Central memory CD4-positive, alpha-beta T cell (primary cell): ENCODE results near the gene RAB3IL1.
"Not testable (repeated sequence)": the region's sequence is repeated elsewhere in the genome, so short reads cannot be mapped to it uniquely, and the experiment has no call there.

Experiments used
- DNase-seq: peaks from one replicate; pipeline ENCODE4 v3.0.0; 2022
- total RNA-seq, 3 experiments: gene quantifications; one replicate each; lab custom pipeline; 2026; lab: John Stamatoyannopoulos, UW

RAB3IL1 gene, protein sequence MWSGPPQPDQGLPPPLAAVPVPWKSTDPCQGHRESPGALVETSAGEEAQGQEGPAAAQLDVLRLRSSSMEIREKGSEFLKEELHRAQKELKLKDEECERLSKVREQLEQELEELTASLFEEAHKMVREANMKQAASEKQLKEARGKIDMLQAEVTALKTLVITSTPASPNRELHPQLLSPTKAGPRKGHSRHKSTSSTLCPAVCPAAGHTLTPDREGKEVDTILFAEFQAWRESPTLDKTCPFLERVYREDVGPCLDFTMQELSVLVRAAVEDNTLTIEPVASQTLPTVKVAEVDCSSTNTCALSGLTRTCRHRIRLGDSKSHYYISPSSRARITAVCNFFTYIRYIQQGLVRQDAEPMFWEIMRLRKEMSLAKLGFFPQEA
- total RNA-seq, result 0 to 0.11 (median 0) reads per million in 3 experiments

GRCh38 chr11:61917334-61918109 lies at the start of gene RAB3IL1:
Gene RAB3IL1 (minus strand): TSS chr11:61917566. CDS start chr11:61917367, 199 bp downstream.
- no peak for DNase-seq

GRCh38 chr11:61966734-61967115 lies 49.4 kb upstream of the RAB3IL1 start:
- DNase-seq, result peak; percentile 38

DNA sequence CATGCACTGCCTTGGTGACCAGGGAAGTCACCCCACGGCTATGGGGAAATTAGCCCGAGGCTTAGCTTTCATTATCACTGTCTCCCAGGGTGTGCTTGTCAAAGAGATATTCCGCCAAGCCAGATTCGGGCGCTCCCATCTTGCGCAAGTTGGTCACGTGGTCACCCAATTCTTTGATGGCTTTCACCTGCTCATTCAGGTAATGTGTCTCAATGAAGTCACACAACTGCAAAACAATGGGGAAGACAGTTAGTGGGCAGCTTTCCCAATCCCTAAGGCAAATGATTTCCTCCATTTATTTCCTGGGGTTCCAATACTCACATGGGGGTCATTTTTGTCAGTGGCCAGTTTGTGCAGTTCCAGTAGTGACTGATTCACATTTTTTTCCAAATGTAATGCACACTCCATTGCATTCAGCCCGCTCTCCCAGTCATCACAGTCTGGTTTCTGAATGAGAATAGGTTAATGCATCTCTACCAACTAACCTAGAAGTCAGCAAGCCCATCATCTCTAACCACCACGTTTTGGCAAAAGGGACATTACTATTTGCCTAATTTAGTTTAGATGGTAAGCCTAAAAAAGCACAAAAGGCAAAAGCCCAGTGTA lies 47.4 kb upstream of the RAB3IL1 start:
- peak; percentile 28 for DNase-seq

DNA sequence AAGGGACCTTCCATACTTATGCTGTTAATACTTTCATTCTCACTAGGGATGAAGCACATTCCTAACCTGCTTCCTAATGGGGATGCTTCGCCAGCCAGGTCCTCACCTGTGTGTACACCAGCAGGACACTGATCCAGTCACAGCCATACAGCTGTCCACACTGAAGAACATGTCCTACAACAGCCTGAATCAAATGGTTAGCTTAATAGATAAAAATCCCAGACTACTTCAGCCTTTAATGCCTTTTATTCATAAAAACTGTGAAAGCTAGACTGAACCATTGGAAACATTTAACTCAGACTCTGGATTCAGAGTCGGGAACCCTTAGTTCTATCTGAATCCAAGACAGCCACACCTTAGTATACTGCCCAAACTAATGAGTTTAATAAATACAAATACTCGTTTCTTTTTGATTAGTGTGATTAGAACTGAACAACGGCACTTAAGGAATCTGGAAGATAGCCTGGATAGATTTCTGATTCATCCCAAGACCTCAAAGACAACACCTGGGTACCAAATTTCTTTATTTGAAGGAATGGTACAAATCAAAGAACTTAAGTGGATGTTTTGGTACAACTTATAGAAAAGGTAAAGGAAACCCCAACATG lies 46.8 kb upstream of the RAB3IL1 start:
- DNase-seq, result no peak

DNA sequence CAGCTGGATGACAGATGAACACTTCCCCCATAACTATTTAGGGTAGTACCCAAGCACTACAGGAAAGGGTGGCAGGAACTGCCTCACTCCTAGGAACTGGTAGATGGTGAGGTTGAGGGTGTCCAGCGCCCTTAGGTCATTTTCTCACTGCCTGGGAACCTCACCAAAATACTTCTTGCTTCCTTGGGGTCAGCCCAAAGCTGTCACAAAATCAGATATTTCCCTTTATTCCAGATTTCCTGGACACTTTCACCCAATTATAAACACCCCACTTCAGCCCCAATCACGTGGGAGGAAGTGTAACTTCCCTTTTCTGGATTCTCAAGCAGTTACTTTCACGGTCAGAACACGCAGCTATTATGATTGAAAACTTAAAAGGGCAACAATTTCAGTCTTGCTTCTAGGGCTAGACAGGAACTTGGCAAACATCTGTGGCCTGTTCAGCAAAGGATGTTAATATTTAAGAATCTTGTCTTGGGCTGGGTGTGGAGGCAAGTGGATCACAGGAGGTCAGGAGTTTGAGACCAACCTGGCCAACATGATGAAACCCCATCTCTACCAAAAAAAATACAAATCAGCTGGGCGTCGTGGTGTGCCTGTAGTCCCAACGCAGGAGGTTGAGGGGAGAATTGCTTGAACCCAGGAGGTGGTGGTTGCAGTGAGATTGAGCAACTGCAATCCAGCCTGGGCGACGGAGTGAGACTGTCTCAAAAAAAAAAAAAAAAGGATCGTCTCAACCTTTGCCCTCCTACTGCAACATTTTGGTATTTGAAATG lies 46.1 kb upstream of the RAB3IL1 start:
- peak; percentile 55 for DNase-seq

- DNase-seq, result no peak
Observed at GRCh38 chr11:61963016-61963281, 45.6 kb upstream of the RAB3IL1 start.

- DNase-seq, result peak; percentile 25
Observed at GRCh38 chr11:61962213-61963015, 45.0 kb upstream of the RAB3IL1 start.

DNA sequence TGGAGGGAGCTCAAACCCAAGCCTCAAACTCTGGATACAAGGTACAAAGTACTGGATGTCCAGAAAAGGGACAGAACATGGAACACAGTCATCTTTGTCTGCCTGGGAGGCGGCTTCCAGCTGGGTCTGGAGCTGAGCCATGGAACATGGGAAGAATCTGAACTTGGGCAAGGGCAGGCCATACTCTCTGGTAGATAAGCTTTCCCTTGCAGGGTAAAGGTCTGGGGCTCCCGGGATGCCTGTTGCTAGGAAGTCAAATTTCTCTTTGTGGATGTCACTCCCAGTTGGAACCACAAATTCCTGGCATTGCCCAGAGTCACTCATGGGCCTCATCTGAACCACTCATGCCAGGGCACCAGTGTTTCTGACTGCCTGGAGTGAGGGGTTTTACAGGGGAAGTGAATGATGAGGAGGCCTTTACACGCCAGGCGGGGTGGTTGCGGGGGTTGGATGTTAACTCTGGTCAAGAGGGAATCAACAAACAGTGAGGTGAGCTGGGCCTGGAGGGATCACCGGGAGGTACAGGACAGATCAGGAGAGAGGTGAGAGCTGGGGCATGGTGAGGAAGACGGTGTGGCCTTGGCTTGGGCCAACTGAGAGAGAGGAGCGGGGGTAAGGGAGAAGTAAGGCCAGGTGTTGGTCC lies 44.3 kb upstream of the RAB3IL1 start:
- no peak for DNase-seq

- DNase-seq, result no peak
Observed at GRCh38 chr11:61960532-61960931, 43.2 kb upstream of the RAB3IL1 start.

- no peak for DNase-seq
Observed at GRCh38 chr11:61959678-61960077, 42.3 kb upstream of the RAB3IL1 start.

DNA sequence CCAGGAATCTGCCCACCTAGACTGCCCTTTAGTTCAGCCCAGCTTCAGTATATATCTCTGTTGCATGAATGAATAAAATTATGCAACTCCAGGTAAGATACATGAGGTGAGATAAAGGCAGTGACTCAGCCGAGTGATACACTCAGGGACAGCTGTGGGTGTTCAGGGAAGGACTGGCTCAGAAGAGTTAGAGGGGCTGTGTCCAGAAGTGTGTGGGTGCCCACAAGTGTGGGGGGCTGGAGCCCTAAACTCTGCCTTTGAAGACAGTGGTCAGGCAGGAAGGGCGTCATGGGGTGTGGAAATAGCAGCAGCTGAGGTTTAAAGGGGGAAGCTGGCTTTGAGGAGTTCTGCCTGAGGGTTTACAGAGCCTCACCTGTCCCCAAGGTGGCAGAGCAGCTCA lies 41.7 kb upstream of the RAB3IL1 start:
- no peak for DNase-seq

GRCh38 chr11:61958590-61958989 lies 41.2 kb upstream of the RAB3IL1 start:
- DNase-seq, result no peak

DNA sequence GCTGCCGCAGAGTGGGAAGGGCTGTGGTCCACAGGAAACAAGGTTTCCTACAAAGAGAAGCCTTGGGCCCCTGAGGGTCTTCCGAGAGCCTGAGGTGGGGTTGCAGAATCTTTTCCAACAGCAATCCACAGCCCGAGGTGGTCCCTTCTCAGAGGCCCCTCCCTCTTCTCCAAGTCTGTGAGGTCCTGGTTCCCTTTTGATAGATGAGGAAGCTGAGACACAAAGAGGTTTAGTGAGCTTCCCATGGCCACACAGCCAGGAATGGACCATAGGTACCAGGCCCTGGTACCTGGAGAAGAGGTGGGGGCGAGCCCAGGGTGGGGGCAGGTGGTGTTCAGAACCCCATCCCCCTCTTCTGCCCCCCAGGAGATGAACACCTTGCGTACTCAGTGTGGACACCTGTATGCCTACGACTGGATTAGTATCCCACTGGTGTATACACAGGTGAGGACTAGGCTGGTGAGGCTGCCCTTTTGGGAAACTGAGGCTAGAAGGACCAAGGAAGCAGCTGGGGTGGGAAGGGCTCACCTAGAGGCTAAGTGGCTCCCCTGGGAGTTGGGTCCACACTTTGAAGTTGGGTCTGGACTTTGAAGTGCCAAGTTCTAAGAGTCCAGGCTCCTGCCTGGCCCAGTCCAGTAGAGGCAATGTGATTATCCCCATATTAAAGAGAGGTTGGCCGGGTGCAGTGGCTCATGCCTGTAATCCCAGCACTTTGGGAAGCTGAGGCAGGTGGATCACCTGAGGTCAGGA lies 39.8 kb upstream of the RAB3IL1 start:
- DNase-seq, result no peak

- no peak for DNase-seq
Observed at GRCh38 chr11:61956191-61957020, 39.0 kb upstream of the RAB3IL1 start.

DNA sequence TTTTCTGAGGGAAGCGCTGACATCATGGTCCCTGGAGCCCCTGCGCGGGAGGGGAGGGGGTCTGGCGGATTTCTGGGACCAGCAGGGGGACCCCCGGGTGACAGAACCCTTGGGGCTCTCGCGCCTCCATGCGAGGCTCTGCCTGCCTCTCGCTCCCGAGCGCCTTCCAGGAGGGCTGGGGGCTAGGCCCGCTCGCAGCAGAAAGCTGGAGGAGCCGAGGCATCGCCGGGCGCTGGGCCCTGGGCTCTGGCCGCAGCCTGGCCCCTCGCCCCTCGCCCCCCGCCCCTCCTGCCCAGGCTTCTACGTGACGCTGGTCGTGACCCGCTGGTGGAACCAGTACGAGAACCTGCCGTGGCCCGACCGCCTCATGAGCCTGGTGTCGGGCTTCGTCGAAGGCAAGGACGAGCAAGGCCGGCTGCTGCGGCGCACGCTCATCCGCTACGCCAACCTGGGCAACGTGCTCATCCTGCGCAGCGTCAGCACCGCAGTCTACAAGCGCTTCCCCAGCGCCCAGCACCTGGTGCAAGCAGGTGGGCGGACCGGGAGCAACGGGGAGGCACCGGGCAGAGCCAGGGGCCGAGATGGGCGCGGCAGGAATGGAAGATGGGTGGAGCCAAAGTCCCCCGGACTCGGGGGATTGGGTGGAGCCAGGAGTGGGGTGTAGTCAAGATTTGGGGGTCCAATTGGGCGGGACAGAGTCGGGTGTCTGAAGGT lies 38.2 kb upstream of the RAB3IL1 start:
- peak; percentile 12 for DNase-seq

DNA sequence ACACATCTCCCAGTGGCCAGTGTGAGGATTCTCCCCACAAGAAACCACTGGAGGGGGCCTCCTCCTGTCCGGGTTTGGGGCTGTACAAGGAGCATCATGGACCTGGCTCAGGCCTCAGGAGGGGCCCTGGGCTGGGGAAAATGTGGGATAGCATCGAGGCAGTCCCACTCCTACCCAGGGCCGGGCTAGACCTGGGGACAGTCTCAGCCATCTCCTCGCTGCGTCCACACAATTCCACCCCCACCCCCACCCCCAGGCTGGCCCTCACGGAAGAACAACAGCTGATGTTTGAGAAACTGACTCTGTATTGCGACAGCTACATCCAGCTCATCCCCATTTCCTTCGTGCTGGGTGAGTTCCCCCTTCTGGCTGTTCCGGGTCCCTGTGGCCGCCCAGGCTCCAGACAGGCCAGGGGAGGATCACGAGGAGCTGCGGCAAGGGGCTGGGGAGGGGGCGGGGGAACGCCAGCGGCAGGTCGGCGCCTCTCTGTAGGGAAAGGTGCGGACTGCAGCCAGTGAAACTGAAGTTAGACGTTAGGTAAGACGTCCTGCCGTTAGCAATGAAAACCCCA lies 37.6 kb upstream of the RAB3IL1 start:
- DNase-seq, result no peak

DNA sequence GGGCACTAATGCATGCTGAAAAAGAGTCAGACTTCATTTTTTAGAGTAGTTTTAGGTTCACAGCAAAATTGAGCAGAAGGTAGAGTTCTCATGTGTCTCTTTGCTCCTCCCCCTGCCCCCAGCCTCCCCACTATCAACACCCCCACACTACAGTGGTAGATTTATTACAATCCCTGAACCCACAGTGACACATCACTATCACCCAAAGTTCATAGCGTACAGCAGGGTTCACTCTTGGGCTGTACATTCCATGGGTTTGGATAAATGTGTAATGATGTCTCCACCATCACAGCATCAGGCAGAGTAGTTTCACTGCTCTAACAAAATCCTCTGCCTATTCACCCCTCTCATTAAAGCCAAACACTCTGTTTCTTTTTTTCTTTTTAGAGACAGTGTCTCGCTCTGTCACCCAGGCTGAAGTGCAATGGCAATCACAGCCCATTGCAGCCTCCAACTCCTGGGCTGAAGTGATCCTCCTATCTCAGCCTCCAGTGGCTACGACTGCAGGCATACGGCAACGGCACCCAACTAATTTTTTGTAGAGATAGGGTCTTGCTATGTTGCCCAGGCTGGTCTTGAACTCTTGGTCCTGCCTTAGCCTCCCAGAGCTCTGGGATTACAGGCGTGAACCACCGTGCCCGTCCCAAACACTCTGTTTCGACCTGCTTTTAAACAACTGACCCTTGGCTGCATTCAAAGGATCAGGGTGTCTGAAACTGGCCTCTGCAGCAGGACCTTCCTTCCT lies 36.9 kb upstream of the RAB3IL1 start:
- no peak for DNase-seq

DNA sequence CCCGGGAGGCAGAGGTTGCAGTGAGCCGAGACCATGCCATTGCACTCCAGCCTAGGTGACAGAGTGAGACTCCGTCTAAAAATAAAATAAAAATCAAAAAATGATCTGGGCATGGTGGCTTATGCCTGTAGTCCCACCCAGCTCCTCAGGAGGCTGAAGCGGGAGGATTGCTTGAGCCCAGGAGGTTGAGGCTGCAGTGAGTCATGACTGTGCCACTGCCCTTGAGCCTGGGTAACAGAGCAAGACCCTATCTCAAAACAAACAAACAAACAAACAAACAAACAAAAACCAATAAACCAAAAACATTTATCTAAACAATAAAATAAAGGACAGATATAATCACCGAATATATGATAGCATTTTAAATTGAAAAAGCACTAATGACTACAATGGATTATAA lies 36.3 kb upstream of the RAB3IL1 start:
- not testable (repeated sequence) for DNase-seq
